Activated T-helper 17 cell treated with anti-CD3 and anti-CD28 coated beads, Interleukin-2, amount 50 U/mL, for 72 hours (primary cell): ENCODE results near the gene STAM. TPM values are rescaled to one million over a fixed set of nuclear protein-coding genes. Genes with fewer than 3 reads are reported as not detected.
"Not testable (repeated sequence)": the region's sequence is repeated elsewhere in the genome, so short reads cannot be mapped to it uniquely, and the experiment has no call there.

ENCODE experiments used
- ATAC-seq: fragments of 150-1000 bp; cut with Tn5 transposase; replicated peaks from 2 replicates; pipeline ENCODE4 v1.10.0; 2021; ENCODE audit warnings: mild to moderate bottlenecking, moderate library complexity
- H3K27ac Mint-ChIP-seq: one replicate; pipeline ENCODE4 v1.8.0; 2022; ENCODE audit warnings: mixed read lengths
- H3K27me3 Mint-ChIP-seq: one replicate; pipeline ENCODE4 v1.8.0; 2022; ENCODE audit warnings: mixed read lengths
- H3K36me3 Mint-ChIP-seq: one replicate; pipeline ENCODE4 v1.8.0; 2022; ENCODE audit warnings: low read depth, mild to moderate bottlenecking, mixed read lengths
- H3K4me1 Mint-ChIP-seq: one replicate; pipeline ENCODE4 v1.8.0; 2022; ENCODE audit warnings: mixed read lengths
- H3K4me3 Mint-ChIP-seq: one replicate; pipeline ENCODE4 v1.8.0; 2022; ENCODE audit warnings: mild to moderate bottlenecking, mixed read lengths
- H3K9me3 Mint-ChIP-seq: one replicate; pipeline ENCODE4 v1.8.0; 2022; ENCODE audit warnings: mixed read lengths
- total RNA-seq, 2 donors: library from RNA; stranded (reverse); gene quantifications; one replicate each; pipeline ENCODE4 v1.2.3, GENCODE V29; 2022

Gene STAM
- total RNA-seq, 2 donors from 2014 or later = 27.0 to 35.4 TPM

GRCh38 chr10:17712717-17713471, 68.9 kb downstream of the STAM start:
- Mint-ChIP-seq H3K27me3 (no peaks in the 10 kb centered on the region), H3K27ac (peak overlapping the region; percentile 9), H3K4me1 (no peaks in the 10 kb centered on the region), H3K4me3 (no peak overlapping the region), H3K9me3 (no peaks in the 10 kb centered on the region), H3K36me3 (peaks cover 100% of the 10 kb centered on the region)
- ATAC-seq = no peak

- ATAC-seq = no peak
- Mint-ChIP-seq H3K36me3 (peaks cover 99% of the 10 kb centered on the region), H3K9me3 (no peaks in the 10 kb centered on the region), H3K4me1 (no peaks in the 10 kb centered on the region), H3K27ac (no peak overlapping the region), H3K27me3 (no peaks in the 10 kb centered on the region), H3K4me3 (no peak overlapping the region)
These were observed 69.8 kb downstream of the STAM start for GRCh38 chr10:17713758-17714157.

GRCh38 chr10:17716161-17716560, 72.2 kb downstream of the STAM start:
- H3K27ac Mint-ChIP-seq = no peak overlapping the region
- ATAC-seq = no peak
- H3K27me3 Mint-ChIP-seq = no peaks in the 10 kb centered on the region
- no peaks in the 10 kb centered on the region for H3K9me3 Mint-ChIP-seq
- peaks cover 91% of the 10 kb centered on the region for H3K36me3 Mint-ChIP-seq
- no peak overlapping the region for H3K4me3 Mint-ChIP-seq
- H3K4me1 Mint-ChIP-seq = no peaks in the 10 kb centered on the region

GRCh38 chr10:17722317-17723014, 78.5 kb downstream of the STAM start:
- not testable (repeated sequence) for H3K9me3 Mint-ChIP-seq, ATAC-seq, H3K4me3 Mint-ChIP-seq, H3K27ac Mint-ChIP-seq, H3K4me1 Mint-ChIP-seq, H3K27me3 Mint-ChIP-seq
- H3K36me3 Mint-ChIP-seq = peaks cover 48% of the 10 kb centered on the region

GRCh38 chr10:17725703-17726102, 81.8 kb downstream of the STAM start:
- no peak for ATAC-seq
- Mint-ChIP-seq H3K4me3 (no peak overlapping the region), H3K9me3 (no peaks in the 10 kb centered on the region), H3K27ac (no peak overlapping the region), H3K4me1 (no peaks in the 10 kb centered on the region), H3K36me3 (peaks cover 24% of the 10 kb centered on the region), H3K27me3 (no peaks in the 10 kb centered on the region)

GRCh38 chr10:17729630-17730029, 85.7 kb downstream of the STAM start:
- no peak for ATAC-seq
- Mint-ChIP-seq H3K27me3 (no peaks in the 10 kb centered on the region), H3K4me3 (no peak overlapping the region), H3K36me3 (no peaks in the 10 kb centered on the region), H3K9me3 (no peaks in the 10 kb centered on the region), H3K4me1 (no peaks in the 10 kb centered on the region), H3K27ac (no peak overlapping the region)

GRCh38 chr10:17730667-17731066, 86.7 kb downstream of the STAM start:
- Mint-ChIP-seq H3K9me3 (no peaks in the 10 kb centered on the region), H3K36me3 (no peaks in the 10 kb centered on the region), H3K27ac (no peak overlapping the region), H3K4me1 (no peaks in the 10 kb centered on the region), H3K27me3 (no peaks in the 10 kb centered on the region), H3K4me3 (no peak overlapping the region)
- ATAC-seq = no peak

GRCh38 chr10:17731331-17732020, 87.5 kb downstream of the STAM start:
- H3K4me1 Mint-ChIP-seq = no peaks in the 10 kb centered on the region
- H3K4me3 Mint-ChIP-seq = no peak overlapping the region
- ATAC-seq = no peak
- no peaks in the 10 kb centered on the region for H3K27me3 Mint-ChIP-seq
- no peak overlapping the region for H3K27ac Mint-ChIP-seq
- no peaks in the 10 kb centered on the region for H3K36me3 Mint-ChIP-seq
- H3K9me3 Mint-ChIP-seq = no peaks in the 10 kb centered on the region

GRCh38 chr10:17733620-17734019, 89.7 kb downstream of the STAM start:
- Mint-ChIP-seq H3K9me3 (no peaks in the 10 kb centered on the region), H3K36me3 (no peaks in the 10 kb centered on the region), H3K27me3 (no peaks in the 10 kb centered on the region), H3K27ac (no peak overlapping the region), H3K4me3 (no peak overlapping the region), H3K4me1 (no peaks in the 10 kb centered on the region)
- ATAC-seq = no peak

- no peak overlapping the region for H3K27ac Mint-ChIP-seq
- no peaks in the 10 kb centered on the region for H3K9me3 Mint-ChIP-seq
- H3K4me1 Mint-ChIP-seq = no peaks in the 10 kb centered on the region
- no peaks in the 10 kb centered on the region for H3K36me3 Mint-ChIP-seq
- no peak for ATAC-seq
- H3K27me3 Mint-ChIP-seq = no peaks in the 10 kb centered on the region
- no peak overlapping the region for H3K4me3 Mint-ChIP-seq
These were observed 90.6 kb downstream of the STAM start for GRCh38 chr10:17734432-17735080.

GRCh38 chr10:17735166-17735941, 91.4 kb downstream of the STAM start:
- no peaks in the 10 kb centered on the region for H3K4me1 Mint-ChIP-seq
- no peak overlapping the region for H3K27ac Mint-ChIP-seq
- no peaks in the 10 kb centered on the region for H3K27me3 Mint-ChIP-seq
- ATAC-seq = no peak
- H3K36me3 Mint-ChIP-seq = no peaks in the 10 kb centered on the region
- H3K4me3 Mint-ChIP-seq = no peak overlapping the region
- H3K9me3 Mint-ChIP-seq = no peaks in the 10 kb centered on the region

GRCh38 chr10:17736223-17736622, 92.3 kb downstream of the STAM start:
- no peak for ATAC-seq
- Mint-ChIP-seq H3K36me3 (no peaks in the 10 kb centered on the region), H3K4me3 (no peak overlapping the region), H3K27ac (no peak overlapping the region), H3K27me3 (no peaks in the 10 kb centered on the region), H3K4me1 (no peaks in the 10 kb centered on the region), H3K9me3 (no peaks in the 10 kb centered on the region)

GRCh38 chr10:17737027-17737965, 93.3 kb downstream of the STAM start:
- no peaks in the 10 kb centered on the region for H3K9me3 Mint-ChIP-seq
- no peak overlapping the region for H3K4me3 Mint-ChIP-seq
- H3K36me3 Mint-ChIP-seq = no peaks in the 10 kb centered on the region
- H3K27ac Mint-ChIP-seq = no peak overlapping the region
- no peaks in the 10 kb centered on the region for H3K27me3 Mint-ChIP-seq
- no peaks in the 10 kb centered on the region for H3K4me1 Mint-ChIP-seq
- no peak for ATAC-seq
